Upper lobe of left lung (tissue), 6 donors: Measurements from ENCODE around the gene HP. TPM values are rescaled to one million over a fixed set of nuclear protein-coding genes. Genes with fewer than 3 reads are reported as not detected.

Experiments
- ATAC-seq, 2 donors: fragments of 200-7000 bp; cut with Tn5 transposase; one replicate each; pipeline ENCODE4 v1.9.1; 2022; ENCODE audit warnings: mild to moderate bottlenecking in 2 of 2, moderate library complexity in 2 of 2; ENCODE audit not compliant: low FRiP score in 2 of 2
- DNase-seq, 2 donors: peaks; one replicate each; pipeline ENCODE4 v3.0.0-alpha.2; 2019 to 2020
- H3K27ac ChIP-seq, 4 donors: fragments of 200-600 bp; sonication (generic); one replicate each; pipeline ENCODE4 v1.5.1; 2016 to 2019
- H3K27me3 ChIP-seq, 4 donors: fragments of 200-600 bp; sonication (generic); one replicate each; pipeline ENCODE4 v1.5.1; 2017 to 2019
- H3K36me3 ChIP-seq, 4 donors: fragments of 200-600 bp; sonication (generic); one replicate each; pipeline ENCODE4 v1.5.1; 2016 to 2019
- H3K4me1 ChIP-seq, 4 donors: fragments of 200-600 bp; sonication (generic); one replicate each; pipeline ENCODE4 v1.5.1; 2018 to 2019
- H3K4me3 ChIP-seq, 4 donors: fragments of 200-600 bp; sonication (generic); one replicate each; pipeline ENCODE4 v1.5.1; 2017 to 2019; ENCODE audit warnings: mild to moderate bottlenecking in 2 of 4, moderate library complexity in 1 of 4
- H3K9me3 ChIP-seq, 4 donors: fragments of 200-600 bp; sonication (generic); one replicate each; pipeline ENCODE4 v1.5.1; 2018 to 2019
- EP300 ChIP-seq, 4 donors: sonication (generic); formaldehyde crosslinking; IDR thresholded peaks; one replicate each; pipeline ENCODE4 v1.5.1; 2017; ENCODE audit warnings: antibody characterized with exemption in 4 of 4, control low read depth in 2 of 4
- POLR2A ChIP-seq, 4 donors: fragments of 450-650 bp; IDR thresholded peaks; one replicate each; pipeline ENCODE4 v1.5.1; 2016 to 2017; ENCODE audit warnings: antibody characterized with exemption in 4 of 4, mild to moderate bottlenecking in 2 of 4
- POLR2AphosphoS5 ChIP-seq, 2 donors: sonication (generic); formaldehyde crosslinking; IDR thresholded peaks; one replicate each; pipeline ENCODE4 v1.5.1; 2017; ENCODE audit warnings: antibody characterized with exemption in 2 of 2
- WGBS, 2 donors: methylation state at CpG; one replicate each; pipeline ENCODE4 v1.1.5; 2017 to 2018; 5-methylcytosine and 5-hydroxymethylcytosine counted together
- total RNA-seq, 6 donors: library from RNA; depleted of rRNA in 4 of 6; stranded (reverse); fragments of >200 nt in 4 of 6; gene quantifications; one replicate each; pipeline versions ENCODE4 v1.1.0 to v1.2.1, GENCODE V29; 2016 to 2021
- TF ChIP-seq, protein P1 (sequence below), 6 experiments: fragments of 450-650 bp in 4 of 6; fragments of 200-600 bp in 2 of 6; sonication (generic) in 2 of 6; IDR thresholded peaks; one replicate each; pipeline ENCODE4 v1.5.1; 2016 to 2019; ENCODE audit warnings: antibody characterized with exemption in 6 of 6
- donor health status: DM: no; HTN: no; CAD: no; lungs with moderate emphysema.
- donor health status: DM: no; HTN: yes; CAD: no; lungs with severe emphysema.

The HP gene
- total RNA-seq, 6 donors from 2014 or later = 13.7 to 132 (median 40.0) TPM

DNA sequence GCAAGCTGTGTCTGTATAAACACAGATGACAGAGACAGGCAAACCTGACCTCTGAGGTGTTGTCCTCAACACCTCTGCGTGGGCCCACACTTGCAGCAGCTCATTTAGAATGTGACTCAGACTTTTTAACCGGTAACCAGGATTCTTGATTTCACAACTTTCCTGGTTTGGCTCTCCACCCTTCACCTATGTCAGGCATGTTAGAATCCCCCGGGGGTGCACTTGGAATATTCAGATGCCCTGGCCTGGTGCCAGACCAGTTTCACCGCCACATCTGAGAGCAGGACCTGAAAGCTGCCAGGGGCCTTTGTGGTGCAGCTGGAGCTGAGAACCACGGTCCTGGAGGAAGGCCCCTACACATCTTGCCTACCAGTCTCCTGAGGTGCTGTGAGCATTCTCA lies 40.9 kb upstream of the HP start:
- no peak for TF ChIP-seq EP300 (IDR thresholded peaks at IDR 0.05)
- peak in 1 of 2 donors; percentile 10 for TF ChIP-seq POLR2AphosphoS5 (IDR thresholded peaks at IDR 0.05)
- ATAC-seq (no peak), DNase-seq (peak in 1 of 2 donors; percentile 60)
- Histone ChIP-seq H3K4me3 (no peak overlapping the region), H3K27ac (peak overlapping the region; percentile 12 to 79 (median 56)), H3K36me3 (peaks cover 0 to 18% (median under 1%) of the 10 kb centered on the region in 4 donors), H3K27me3 (no peaks in the 10 kb centered on the region), H3K4me1 (peaks cover 15 to 52% (median 34%) of the 10 kb centered on the region in 4 donors), H3K9me3 (no peaks in the 10 kb centered on the region)
- 16 to 40% methylated on average over 5 of the region's 5 CpGs for WGBS, 2 donors

GRCh38 chr16:72013888-72014581 lies 40.3 kb upstream of the HP start:
- no peak overlapping the region for H3K4me3 ChIP-seq
- WGBS, 2 donors = 53 to 56% methylated on average over 14 to 15 of the region's 15 CpGs
- TF ChIP-seq POLR2AphosphoS5 (IDR thresholded peaks at IDR 0.05) (no peak), POLR2A (IDR thresholded peaks at IDR 0.05) (no peak), EP300 (IDR thresholded peaks at IDR 0.05) (no peak)
- TF ChIP-seq, protein P1, sequence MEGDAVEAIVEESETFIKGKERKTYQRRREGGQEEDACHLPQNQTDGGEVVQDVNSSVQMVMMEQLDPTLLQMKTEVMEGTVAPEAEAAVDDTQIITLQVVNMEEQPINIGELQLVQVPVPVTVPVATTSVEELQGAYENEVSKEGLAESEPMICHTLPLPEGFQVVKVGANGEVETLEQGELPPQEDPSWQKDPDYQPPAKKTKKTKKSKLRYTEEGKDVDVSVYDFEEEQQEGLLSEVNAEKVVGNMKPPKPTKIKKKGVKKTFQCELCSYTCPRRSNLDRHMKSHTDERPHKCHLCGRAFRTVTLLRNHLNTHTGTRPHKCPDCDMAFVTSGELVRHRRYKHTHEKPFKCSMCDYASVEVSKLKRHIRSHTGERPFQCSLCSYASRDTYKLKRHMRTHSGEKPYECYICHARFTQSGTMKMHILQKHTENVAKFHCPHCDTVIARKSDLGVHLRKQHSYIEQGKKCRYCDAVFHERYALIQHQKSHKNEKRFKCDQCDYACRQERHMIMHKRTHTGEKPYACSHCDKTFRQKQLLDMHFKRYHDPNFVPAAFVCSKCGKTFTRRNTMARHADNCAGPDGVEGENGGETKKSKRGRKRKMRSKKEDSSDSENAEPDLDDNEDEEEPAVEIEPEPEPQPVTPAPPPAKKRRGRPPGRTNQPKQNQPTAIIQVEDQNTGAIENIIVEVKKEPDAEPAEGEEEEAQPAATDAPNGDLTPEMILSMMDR (IDR thresholded peaks at IDR 0.05) = no peak
- H3K9me3 ChIP-seq = no peaks in the 10 kb centered on the region
- peaks cover 15 to 51% (median 32%) of the 10 kb centered on the region in 4 donors for H3K4me1 ChIP-seq
- peaks cover 0 to 24% (median 3%) of the 10 kb centered on the region in 4 donors for H3K36me3 ChIP-seq
- no peaks in the 10 kb centered on the region for H3K27me3 ChIP-seq
- DNase-seq = no peak
- H3K27ac ChIP-seq = peak overlapping the region; percentile 12 to 79 (median 56)
- no peak for ATAC-seq

GRCh38 chr16:72014675-72015074 lies 39.6 kb upstream of the HP start:
- TF ChIP-seq EP300 (IDR thresholded peaks at IDR 0.05) = no peak
- no peak for TF ChIP-seq POLR2AphosphoS5 (IDR thresholded peaks at IDR 0.05)
- TF ChIP-seq POLR2A (IDR thresholded peaks at IDR 0.05) = no peak
- TF ChIP-seq, protein P1 (IDR thresholded peaks at IDR 0.05) = no peak
- no peak overlapping the region for H3K4me3 ChIP-seq
- no peaks in the 10 kb centered on the region for H3K27me3 ChIP-seq
- peaks cover 15 to 51% (median 32%) of the 10 kb centered on the region in 4 donors for H3K4me1 ChIP-seq
- no peak for ATAC-seq
- H3K27ac ChIP-seq = peak overlapping the region; percentile 12 to 79 (median 56)
- no peak for DNase-seq
- H3K36me3 ChIP-seq = peaks cover 0 to 27% (median 3%) of the 10 kb centered on the region in 4 donors
- WGBS, 2 donors = 85 to 93% methylated on average over 8 of the region's 8 CpGs
- no peaks in the 10 kb centered on the region for H3K9me3 ChIP-seq

DNA sequence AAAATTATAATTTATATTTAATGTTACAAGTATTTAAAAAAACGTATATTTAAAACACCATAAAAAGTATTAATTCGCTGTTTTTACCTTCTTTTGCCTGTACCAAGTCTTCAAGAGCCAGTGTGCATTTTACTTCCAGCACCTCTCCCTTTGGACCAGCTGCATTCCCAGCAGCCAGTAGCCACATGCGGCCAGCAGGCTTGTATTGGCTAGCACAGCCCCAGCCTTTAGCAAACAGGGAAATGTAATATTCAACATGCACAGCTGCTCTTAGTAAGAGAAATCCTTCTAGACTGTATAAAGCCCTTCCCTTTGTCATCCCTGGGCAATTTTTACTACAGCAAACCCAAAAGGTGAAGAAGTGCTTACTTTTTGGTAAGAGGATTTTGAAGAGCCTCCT lies 39.2 kb upstream of the HP start:
- no peaks in the 10 kb centered on the region for H3K27me3 ChIP-seq
- 51 to 88% methylated on average over 3 of the region's 3 CpGs for WGBS, 2 donors
- peaks cover 0 to 27% (median 3%) of the 10 kb centered on the region in 4 donors for H3K36me3 ChIP-seq
- no peak overlapping the region for H3K4me3 ChIP-seq
- TF ChIP-seq, protein P1 (IDR thresholded peaks at IDR 0.05) = no peak
- TF ChIP-seq POLR2AphosphoS5 (IDR thresholded peaks at IDR 0.05) (no peak), POLR2A (IDR thresholded peaks at IDR 0.05) (no peak), EP300 (IDR thresholded peaks at IDR 0.05) (no peak)
- peak overlapping the region in 3 of 4 donors; percentile 2 to 79 (median 58) for H3K27ac ChIP-seq
- peak in 1 of 2 donors; percentile 71 for DNase-seq
- H3K4me1 ChIP-seq = peaks cover 15 to 51% (median 32%) of the 10 kb centered on the region in 4 donors
- ATAC-seq = no peak
- H3K9me3 ChIP-seq = no peaks in the 10 kb centered on the region

GRCh38 chr16:72018470-72018869 lies 35.8 kb upstream of the HP start:
- 91 to 92% methylated on average over 9 of the region's 9 CpGs for WGBS, 2 donors
- Histone ChIP-seq H3K27me3 (no peaks in the 10 kb centered on the region), H3K36me3 (peaks cover 0 to 55% (median 25%) of the 10 kb centered on the region in 4 donors), H3K4me1 (peaks cover 14 to 40% (median 27%) of the 10 kb centered on the region in 4 donors), H3K4me3 (no peak overlapping the region), H3K27ac (peak overlapping the region in 1 of 4 donors; percentile 79), H3K9me3 (no peaks in the 10 kb centered on the region)
- DNase-seq (no peak), ATAC-seq (no peak)
- TF ChIP-seq, protein P1 (IDR thresholded peaks at IDR 0.05) = no peak
- TF ChIP-seq POLR2A (IDR thresholded peaks at IDR 0.05) (no peak), POLR2AphosphoS5 (IDR thresholded peaks at IDR 0.05) (no peak), EP300 (IDR thresholded peaks at IDR 0.05) (no peak)
